MM.1S (cell line): ENCODE data around the gene TAF1A.

Experiments
- DNase-seq: peaks from one replicate; pipeline ENCODE4 v3.0.0-alpha.2; 2015
- H2AFZ ChIP-seq: fragments of 300-600 bp; sonication (generic); 2 replicates; pipeline ENCODE4 v1.6.0; 2016; ENCODE audit warnings: antibody characterized with exemption, low read length
- H3F3A ChIP-seq: fragments of 300-600 bp; sonication (generic); 2 replicates; pipeline ENCODE4 v1.6.1; 2016; ENCODE audit warnings: mild to moderate bottlenecking, antibody characterized with exemption, low read length, moderate library complexity, mixed read lengths; ENCODE audit not compliant: insufficient read depth
- H3K27ac ChIP-seq: fragments of 300-600 bp; sonication (generic); 2 replicates; pipeline ENCODE4 v1.5.1; 2016; ENCODE audit warnings: mild to moderate bottlenecking, low read length
- H3K27me3 ChIP-seq: fragments of 300-600 bp; sonication (generic); replicated peaks from 2 replicates; pipeline ENCODE4 v1.6.0; 2016; ENCODE audit warnings: low read length; ENCODE audit not compliant: insufficient read depth
- H3K36me3 ChIP-seq: fragments of 300-600 bp; sonication (generic); replicated peaks from 2 replicates; pipeline ENCODE4 v1.6.1; 2016; ENCODE audit warnings: mild to moderate bottlenecking, low read length, mixed read lengths; ENCODE audit not compliant: insufficient read depth
- H3K4me1 ChIP-seq: fragments of 300-600 bp; sonication (generic); 2 replicates; pipeline ENCODE4 v1.6.1; 2016; ENCODE audit warnings: low read length, mixed read lengths
- H3K4me2 ChIP-seq: fragments of 300-600 bp; sonication (generic); 2 replicates; pipeline ENCODE4 v1.6.0; 2016; ENCODE audit warnings: low read depth, low read length
- H3K4me3 ChIP-seq: fragments of 300-600 bp; sonication (generic); 2 replicates; pipeline ENCODE4 v1.5.1; 2016; ENCODE audit warnings: low read length, mixed read lengths
- H3K79me2 ChIP-seq: fragments of 300-600 bp; sonication (generic); 2 replicates; pipeline ENCODE4 v1.6.1; 2016; ENCODE audit warnings: mixed run types, low read length, mixed read lengths
- H3K9ac ChIP-seq: fragments of 300-600 bp; sonication (generic); 2 replicates; pipeline ENCODE4 v1.6.1; 2016; ENCODE audit warnings: low read length, mixed read lengths
- H3K9me2 ChIP-seq: fragments of 300-600 bp; sonication (generic); replicated peaks from 2 replicates; pipeline ENCODE4 v1.6.1; 2016; ENCODE audit warnings: mild to moderate bottlenecking, low read length, mixed read lengths; ENCODE audit not compliant: insufficient read depth
- H3K9me3 ChIP-seq: fragments of 300-600 bp; sonication (generic); replicated peaks from 2 replicates; pipeline ENCODE4 v1.6.1; 2016; ENCODE audit warnings: mild to moderate bottlenecking, low read length, mixed read lengths; ENCODE audit not compliant: insufficient read depth
- H4K20me1 ChIP-seq: fragments of 300-600 bp; sonication (generic); 2 replicates; pipeline ENCODE4 v1.6.1; 2016; ENCODE audit warnings: mild to moderate bottlenecking, low read length, moderate library complexity, mixed read lengths; ENCODE audit not compliant: insufficient read depth
- CTCF ChIP-seq: fragments of 300-600 bp; sonication (generic); IDR thresholded peaks from 2 replicates; pipeline ENCODE4 v1.5.1; 2016; ENCODE audit warnings: antibody characterized with exemption, low read length, mixed read lengths
- EZH2 ChIP-seq: fragments of 300-600 bp; sonication (generic); optimal IDR thresholded peaks from 2 replicates; pipeline ENCODE3; 2017; ENCODE audit warnings: low read depth, mild to moderate bottlenecking, antibody characterized with exemption, low read length, mixed read lengths
- EZH2phosphoT487 ChIP-seq: fragments of 300-600 bp; sonication (generic); IDR thresholded peaks from 2 replicates; pipeline ENCODE4 v1.6.1; 2018; ENCODE audit warnings: antibody characterized with exemption, low read length

The TAF1A gene

GRCh38 chr1:222600281-222600680, 10.5 kb upstream of the TAF1A start:
- no peaks in the 10 kb centered on the region for H3K9me2 ChIP-seq
- no peak overlapping the region for H3K4me2 ChIP-seq
- H3K27me3 ChIP-seq, result no peaks in the 10 kb centered on the region
- no peaks in the 10 kb centered on the region for H3K36me3 ChIP-seq
- peaks cover 6% of the 10 kb centered on the region for H3K4me1 ChIP-seq
- no peaks in the 10 kb centered on the region for H3K79me2 ChIP-seq
- H3K27ac ChIP-seq, result no peak overlapping the region
- no peaks in the 10 kb centered on the region for H3K9me3 ChIP-seq
- H3F3A ChIP-seq, result no peaks in the 10 kb centered on the region
- no peak overlapping the region for H2AFZ ChIP-seq
- DNase-seq, result no peak
- no peak for TF ChIP-seq EZH2phosphoT487
- no peak for TF ChIP-seq EZH2
- TF ChIP-seq CTCF, result no peak
- H4K20me1 ChIP-seq, result no peaks in the 10 kb centered on the region
- H3K9ac ChIP-seq, result no peak overlapping the region
- no peak overlapping the region for H3K4me3 ChIP-seq

- H3K9me3 ChIP-seq, result no peaks in the 10 kb centered on the region
- no peaks in the 10 kb centered on the region for H3K79me2 ChIP-seq
- H3K36me3 ChIP-seq, result no peaks in the 10 kb centered on the region
- no peak overlapping the region for H3K4me3 ChIP-seq
- H3F3A ChIP-seq, result 0 out of 2 replicates have a peak, but pooled peaks cover 5% of the 10 kb centered on the region
- H2AFZ ChIP-seq, result no peak overlapping the region
- H3K9ac ChIP-seq, result no peak overlapping the region
- no peaks in the 10 kb centered on the region for H3K27me3 ChIP-seq
- H3K4me2 ChIP-seq, result no peak overlapping the region
- no peaks in the 10 kb centered on the region for H4K20me1 ChIP-seq
- H3K27ac ChIP-seq, result no peak overlapping the region
- H3K4me1 ChIP-seq, result peaks cover 18% of the 10 kb centered on the region
- TF ChIP-seq CTCF (no peak), EZH2 (no peak), EZH2phosphoT487 (no peak)
- no peaks in the 10 kb centered on the region for H3K9me2 ChIP-seq
- no peak for DNase-seq
Observed at GRCh38 chr1:222596696-222597095, 7.0 kb upstream of the TAF1A start.

GRCh38 chr1:222594789-222595188, 5.1 kb upstream of the TAF1A start:
- Histone ChIP-seq H3K4me3 (no peak overlapping the region), H3K9me2 (no peaks in the 10 kb centered on the region), H3K4me1 (peaks cover 22% of the 10 kb centered on the region), H3K36me3 (no peaks in the 10 kb centered on the region), H3K27ac (no peak overlapping the region), H4K20me1 (no peaks in the 10 kb centered on the region), H3K27me3 (no peaks in the 10 kb centered on the region), H2AFZ (no peak overlapping the region), H3K4me2 (no peak overlapping the region), H3F3A (0 out of 2 replicates have a peak, but pooled peaks cover 5% of the 10 kb centered on the region), H3K9me3 (no peaks in the 10 kb centered on the region), H3K9ac (no peak overlapping the region), H3K79me2 (no peaks in the 10 kb centered on the region)
- TF ChIP-seq EZH2phosphoT487 (no peak), EZH2 (no peak), CTCF (no peak)
- no peak for DNase-seq
